NCI-H446 (cell line): ENCODE measurements around the gene RPL36.
"Not testable (repeated sequence)": the region's sequence is repeated elsewhere in the genome, so short reads cannot be mapped to it uniquely, and the experiment has no call there.

Experiments used
- DNase-seq, 2 experiments: peaks; one replicate each; lab custom pipeline; 2025; lab: John Stamatoyannopoulos, UW

Gene RPL36

GRCh38 chr19:5706876-5707573 is 16.9 kb downstream of the RPL36 start:
- DNase-seq: no peak

- no peak for DNase-seq
These were observed 17.8 kb downstream of the RPL36 start for GRCh38 chr19:5707576-5708575.

- no peak for DNase-seq
These were observed 20.9 kb downstream of the RPL36 start for GRCh38 chr19:5711025-5711424.

DNA sequence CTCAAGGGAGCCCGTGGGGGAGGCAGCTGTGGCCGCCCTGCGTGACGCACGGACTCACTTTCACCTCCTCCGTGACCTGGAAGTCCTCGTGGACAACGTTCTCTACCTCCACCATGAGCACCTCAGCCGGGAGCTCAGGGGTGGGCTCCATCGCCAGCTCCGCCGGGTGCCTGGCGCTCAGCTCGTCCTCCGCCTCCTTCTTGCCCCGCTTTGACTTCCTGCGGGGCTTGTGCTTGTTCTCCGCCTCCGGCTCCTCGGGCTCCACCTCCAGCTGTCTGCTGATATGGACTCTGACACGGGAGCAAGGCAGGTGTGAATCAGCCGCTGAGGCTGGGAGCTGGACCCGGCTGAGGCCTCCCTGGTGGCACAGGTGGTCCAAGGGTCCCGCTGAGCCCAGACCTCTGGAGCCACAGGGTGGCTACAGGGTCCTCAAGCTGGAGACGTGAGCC is 21.6 kb downstream of the RPL36 start:
- no peak for DNase-seq

GRCh38 chr19:5713228-5713627 is 23.1 kb downstream of the RPL36 start:
- DNase-seq: no peak

DNA sequence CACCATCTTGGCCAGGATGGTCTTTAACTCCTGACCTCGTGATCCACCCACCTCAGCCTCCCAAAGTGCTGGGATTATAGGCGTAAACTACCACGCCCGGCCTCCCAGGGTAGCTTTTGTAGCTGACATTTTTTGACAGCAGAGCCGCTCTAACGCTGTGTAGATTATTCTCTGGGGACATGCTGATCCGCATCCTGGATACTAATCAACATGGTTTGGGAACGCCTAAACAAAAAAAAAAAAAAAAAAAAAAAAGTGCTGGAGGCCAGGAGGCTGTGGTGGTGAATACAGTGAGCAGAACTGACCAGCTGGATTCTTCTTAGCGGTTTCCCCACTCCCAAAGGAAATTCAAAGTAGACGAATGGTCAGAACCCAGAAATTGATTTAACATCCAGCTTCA is 24.7 kb downstream of the RPL36 start:
- no peak for DNase-seq

DNA sequence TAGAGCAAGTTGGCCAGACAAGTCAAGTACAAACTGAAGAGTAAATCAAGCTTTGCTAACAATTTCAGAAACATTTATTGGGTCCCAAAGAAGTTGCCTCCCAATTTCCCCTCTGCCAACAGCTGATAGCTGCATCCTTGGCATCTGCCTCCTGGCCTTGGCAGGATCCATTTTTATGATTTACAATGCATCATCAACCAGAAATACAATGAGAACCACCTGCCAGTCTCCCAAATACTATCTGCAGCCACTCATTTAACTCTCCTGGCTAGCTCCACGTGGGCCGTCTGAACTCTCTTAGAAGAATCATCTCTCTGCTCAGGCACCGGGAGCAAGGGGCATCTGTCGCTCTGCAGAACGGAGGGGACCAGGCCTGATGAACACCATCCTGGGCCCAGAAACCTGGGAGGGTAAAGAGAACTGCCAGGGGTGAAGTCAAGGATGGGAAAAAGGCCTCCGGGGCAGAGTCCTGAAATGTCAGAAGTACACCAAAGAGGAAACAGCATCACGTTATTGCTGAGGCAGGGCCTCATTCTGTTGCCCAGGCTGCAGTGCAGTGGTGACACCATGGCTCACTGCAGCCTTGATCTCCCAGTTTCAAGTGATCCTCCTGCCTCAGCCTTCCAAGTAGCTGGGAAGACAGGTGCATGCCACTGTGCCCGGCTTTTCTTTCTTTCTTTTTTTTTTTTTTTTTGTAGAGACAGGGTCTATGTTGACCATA is 27.3 kb downstream of the RPL36 start:
- DNase-seq: no peak

- no peak for DNase-seq
These were observed 28.0 kb downstream of the RPL36 start for GRCh38 chr19:5718037-5718578.

GRCh38 chr19:5718579-5719273 is 28.6 kb downstream of the RPL36 start:
- DNase-seq: peak in 1 of 2 experiments; percentile 21

GRCh38 chr19:5719274-5719960 is 29.3 kb downstream of the RPL36 start:
- no peak for DNase-seq

- DNase-seq: peak; percentile 99 to 100
These were observed 30.1 kb downstream of the RPL36 start, which contains the start of the genes CATSPERD and LONP1 for GRCh38 chr19:5719961-5720790. CATSPERD (plus strand) TSS chr19:5720637; CDS start chr19:5720738, 101 bp downstream. LONP1 (minus strand) TSS chr19:5720146; CDS start chr19:5720132, 14 bp downstream.

DNA sequence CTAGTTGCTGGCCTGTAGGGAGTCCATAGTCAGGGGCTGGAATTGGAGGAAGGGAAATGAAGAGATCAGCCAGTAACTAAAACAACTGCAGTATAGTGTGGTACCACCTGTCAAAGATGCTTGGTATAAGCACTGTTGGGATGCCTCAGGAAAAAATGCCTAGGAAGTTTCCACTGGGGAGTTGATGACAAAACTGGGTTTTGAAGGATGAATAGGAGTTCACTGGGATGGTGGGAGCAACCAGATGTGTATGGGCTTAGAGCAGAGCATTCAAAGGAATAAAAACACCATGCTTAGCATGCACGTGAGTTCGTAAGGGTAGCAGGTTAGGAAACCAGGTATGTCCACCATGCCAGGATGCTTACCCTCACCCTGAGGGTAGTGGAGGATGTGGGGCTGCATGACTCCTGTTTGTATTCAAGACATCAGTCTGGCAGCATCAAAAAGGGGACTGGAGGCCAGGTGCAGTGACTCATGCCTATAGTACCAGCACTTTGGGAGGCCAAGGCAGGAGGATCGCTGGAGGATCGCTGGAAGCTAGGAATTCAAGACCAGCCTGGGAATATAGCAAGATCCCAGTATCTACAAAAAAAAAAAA is 37.5 kb downstream of the RPL36 start:
- no peak for DNase-seq

GRCh38 chr19:5733172-5733571 is 43.1 kb downstream of the RPL36 start:
- not testable (repeated sequence) for DNase-seq

DNA sequence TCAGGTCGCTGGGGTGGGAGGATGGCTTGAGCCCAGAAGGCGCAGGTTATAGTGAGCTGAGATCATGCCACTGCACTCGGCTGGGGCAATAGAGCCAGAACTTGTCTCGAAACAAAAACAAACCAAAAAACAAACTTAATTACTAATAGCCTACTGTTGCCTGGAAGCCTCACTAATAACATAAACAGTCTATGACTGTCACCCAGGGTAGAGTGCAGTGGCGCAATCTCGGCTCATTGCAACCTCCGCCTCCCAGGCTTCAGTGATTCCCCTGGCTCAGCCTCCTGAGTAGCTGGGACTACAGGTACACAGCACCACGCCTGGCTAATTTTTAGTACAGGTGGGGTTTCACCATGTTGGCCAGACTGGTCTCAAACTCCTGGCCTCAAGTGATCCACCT is 48.3 kb downstream of the RPL36 start:
- no peak for DNase-seq
